Stimulated activated CD4-positive, alpha-beta T cell treated with anti-CD3 and anti-CD28 coated beads, Interleukin-4, amount 100 ng/mL, for 1 hour (primary cell): Measurements from ENCODE around the gene SSBP4.
A peak's percentile ranks its signal among the peaks of the same experiment; 100 is the strongest.

Experiments used
- DNase-seq: peaks from one replicate; pipeline ENCODE4 v3.0.0-alpha.2; 2020

The SSBP4 gene

GRCh38 chr19:18434411-18435175 lies 15.4 kb downstream of the SSBP4 start:
- no peak for DNase-seq

GRCh38 chr19:18435178-18435841 lies 16.1 kb downstream of the SSBP4 start:
- no peak for DNase-seq

GRCh38 chr19:18435842-18436670 lies 16.9 kb downstream of the SSBP4 start:
- no peak for DNase-seq

GRCh38 chr19:18436671-18437490 lies 17.7 kb downstream of the SSBP4 start:
- DNase-seq: peak; percentile 68

- DNase-seq: peak; percentile 52
Observed at GRCh38 chr19:18437491-18438330, 18.5 kb downstream of the SSBP4 start, which contains the start of gene ISYNA1. Gene ISYNA1, minus strand, starts transcription at chr19:18438133. Its CDS starts 154 bp downstream, at chr19:18437979.

- no peak for DNase-seq
Observed at GRCh38 chr19:18438331-18439024, 19.3 kb downstream of the SSBP4 start.

GRCh38 chr19:18439025-18439909 lies 20.1 kb downstream of the SSBP4 start:
- no peak for DNase-seq

- no peak for DNase-seq
Observed at GRCh38 chr19:18439910-18440237, 20.7 kb downstream of the SSBP4 start.

GRCh38 chr19:18440415-18440877 lies 21.2 kb downstream of the SSBP4 start:
- DNase-seq: no peak

- no peak for DNase-seq
Observed at GRCh38 chr19:18440936-18441803, 22.0 kb downstream of the SSBP4 start.

GRCh38 chr19:18441804-18442788 lies 22.9 kb downstream of the SSBP4 start:
- no peak for DNase-seq

- no peak for DNase-seq
Observed at GRCh38 chr19:18442941-18443340, 23.7 kb downstream of the SSBP4 start.

- no peak for DNase-seq
Observed at GRCh38 chr19:18443406-18443805, 24.2 kb downstream of the SSBP4 start.

GRCh38 chr19:18443831-18444230 lies 24.6 kb downstream of the SSBP4 start:
- DNase-seq: no peak

GRCh38 chr19:18444513-18444912 lies 25.3 kb downstream of the SSBP4 start:
- no peak for DNase-seq

GRCh38 chr19:18445262-18445948 lies 26.2 kb downstream of the SSBP4 start:
- DNase-seq: no peak
